Thymus (tissue), 14 donors: ENCODE results near the gene PCNX3. TPM values are rescaled to one million over a fixed set of nuclear protein-coding genes. Genes with fewer than 3 reads are reported as not detected.

Experiments
- DNase-seq, 9 donors: peaks; one replicate each; pipeline ENCODE4 v3.0.0-alpha.2; 2013; ENCODE audit warnings: low spot score in 9 of 9, low read depth in 6 of 9, missing footprints in 1 of 9
- H3K27ac ChIP-seq, 2 donors: one replicate each; pipeline ENCODE4 v1.5.1; 2013; ENCODE audit warnings: control low read depth in 1 of 2, low read depth in 1 of 2, low read length in 1 of 2, mild to moderate bottlenecking in 1 of 2, moderate library complexity in 1 of 2
- H3K27me3 ChIP-seq, 2 donors: one replicate each; pipeline ENCODE4 v1.5.1; 2013; ENCODE audit warnings: low read length in 1 of 2; ENCODE audit not compliant: control insufficient read depth in 2 of 2, insufficient read depth in 1 of 2
- H3K36me3 ChIP-seq, 2 donors: one replicate each; pipeline ENCODE4 v1.5.1; 2013; ENCODE audit warnings: low read length in 1 of 2, mild to moderate bottlenecking in 1 of 2, moderate library complexity in 1 of 2; ENCODE audit not compliant: control insufficient read depth in 2 of 2, insufficient read depth in 2 of 2
- H3K4me1 ChIP-seq, 2 donors: one replicate each; pipeline ENCODE4 v1.5.1; 2013; ENCODE audit warnings: low read length in 2 of 2; ENCODE audit not compliant: control insufficient read depth in 2 of 2, insufficient read depth in 2 of 2
- H3K4me3 ChIP-seq, 2 donors: one replicate each; pipeline ENCODE4 v1.5.1; 2013; ENCODE audit warnings: low read length in 2 of 2, control low read depth in 1 of 2, mild to moderate bottlenecking in 1 of 2
- H3K9me3 ChIP-seq, 2 donors: one replicate each; pipeline ENCODE4 v1.5.1; 2013; ENCODE audit warnings: low read length in 1 of 2, mild to moderate bottlenecking in 1 of 2; ENCODE audit not compliant: control insufficient read depth in 2 of 2, insufficient read depth in 1 of 2
- WGBS: extraction: QIAGEN DNeasy Blood & Tissue Kit; methylation state at CpG from one replicate; pipeline ENCODE4 v1.1.7; 2013; 5-methylcytosine and 5-hydroxymethylcytosine counted together
- long read RNA-seq, 10 donors: transcript quantifications; one replicate each; lab custom pipeline, GENCODE V29; 2026
- polyA plus RNA-seq: library from polyadenylated mRNA; stranded (reverse); fragments of 200-250 nt; gene quantifications from one replicate; pipeline ENCODE4 v1.2.3, GENCODE V29; 2013
- total RNA-seq: library from RNA; stranded (reverse); fragments of 120-200 nt; gene quantifications from one replicate; pipeline ENCODE4 v1.2.4, GENCODE V29; 2013
- donor health status: healthy.

The PCNX3 gene
- total RNA-seq, result 7.4 TPM
- polyA plus RNA-seq, result 23.4 TPM
- long read RNA-seq, donor 1, result 0 reads
- long read RNA-seq, donor 2, result 0 reads
- long read RNA-seq, donor 3, partial matches to known transcripts, result 7 of 7 reads
- long read RNA-seq, donor 3, other reads (novel, unspliced or antisense), result 0 of 7 reads
- long read RNA-seq, donor 4, result 0 reads
- long read RNA-seq, donor 5, partial matches to known transcripts, result 5 of 6 reads
- long read RNA-seq, donor 5, other reads (novel, unspliced or antisense), result 0 of 6 reads
- long read RNA-seq, donor 6, result 0 reads
- long read RNA-seq, donor 7, partial matches to known transcripts, result 10 of 10 reads
- long read RNA-seq, donor 7, other reads (novel, unspliced or antisense), result 0 of 10 reads
- long read RNA-seq, donor 8, partial matches to known transcripts, result 0 of 1 reads
- long read RNA-seq, donor 8, other reads (novel, unspliced or antisense), result 0 of 1 reads
- long read RNA-seq, donor 9, result 0 reads
- long read RNA-seq, donor 10, partial matches to known transcripts, result 5 of 5 reads
- long read RNA-seq, donor 10, other reads (novel, unspliced or antisense), result 0 of 5 reads

GRCh38 chr11:65615229-65615949, at the start of gene PCNX3:
Gene PCNX3, plus strand, starts transcription at chr11:65615776. Its CDS starts 536 bp downstream, at chr11:65616312.
- under 1% methylated on average over 55 of the region's 55 CpGs for WGBS
- peaks cover 45 to 61% of the 10 kb centered on the region in 2 donors for H3K36me3 ChIP-seq

DNA sequence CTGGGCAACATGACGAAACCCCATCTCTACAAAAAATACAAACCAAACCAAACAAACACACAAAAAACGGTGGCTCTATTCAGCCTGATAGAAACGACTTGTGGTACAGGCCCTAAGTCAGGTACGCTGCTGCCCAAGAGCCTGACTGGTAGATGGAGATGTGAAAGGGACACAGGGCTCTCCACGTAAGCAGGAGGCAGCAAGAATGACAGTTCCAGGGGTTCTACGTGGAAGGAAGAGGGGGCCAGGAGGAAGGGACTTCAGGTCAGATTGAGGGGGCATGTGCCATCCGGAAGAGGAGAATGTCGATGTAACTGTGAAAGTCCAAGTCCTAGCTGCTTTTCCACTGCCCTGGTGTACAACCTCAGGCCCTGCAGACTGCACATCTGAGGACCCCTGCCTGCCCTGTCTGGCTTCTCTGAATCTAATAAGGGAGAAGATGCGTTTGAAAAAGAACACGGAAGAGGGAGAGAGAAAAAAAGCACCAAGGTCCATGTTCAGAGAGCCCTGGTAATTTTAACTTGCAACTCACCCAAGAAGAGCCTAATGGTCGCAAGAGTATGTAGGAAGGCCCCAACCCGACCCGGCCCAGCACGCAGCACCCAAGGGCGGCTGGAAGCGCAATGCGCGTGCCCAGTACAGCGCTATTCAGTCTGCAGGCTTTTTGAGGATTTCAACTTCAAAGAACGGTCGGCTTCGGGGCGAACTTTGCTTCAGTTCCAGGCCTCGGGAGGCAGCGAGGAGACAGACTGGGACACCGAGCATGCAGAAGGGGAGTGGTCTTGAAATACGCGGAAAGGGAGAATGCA, 46.2 kb upstream of the PCNX3 start:
- Histone ChIP-seq H3K4me1 (peaks cover 34 to 70% of the 10 kb centered on the region in 2 donors), H3K9me3 (no peaks in the 10 kb centered on the region), H3K27ac (peak overlapping the region; percentile 93 to 98), H3K4me3 (peak overlapping the region; percentile 80 to 84), H3K36me3 (peaks cover 4 to 14% of the 10 kb centered on the region in 2 donors), H3K27me3 (no peaks in the 10 kb centered on the region)
- no peak for DNase-seq
- 10% methylated on average over 28 of the region's 28 CpGs for WGBS

More at GRCh38 chr11:65615229-65615949, at the start of gene PCNX3:
- H3K27me3 ChIP-seq, result no peaks in the 10 kb centered on the region
- peaks cover 32 to 50% of the 10 kb centered on the region in 2 donors for H3K4me1 ChIP-seq
- peak within 1 kb of the TSS; percentile 94 to 97 for H3K27ac ChIP-seq
- DNase-seq, result peak; percentile 100
- peak within 1 kb of the TSS; percentile 86 to 87 for H3K4me3 ChIP-seq
- peaks cover 0 to 3% of the 10 kb centered on the region in 2 donors for H3K9me3 ChIP-seq

DNA sequence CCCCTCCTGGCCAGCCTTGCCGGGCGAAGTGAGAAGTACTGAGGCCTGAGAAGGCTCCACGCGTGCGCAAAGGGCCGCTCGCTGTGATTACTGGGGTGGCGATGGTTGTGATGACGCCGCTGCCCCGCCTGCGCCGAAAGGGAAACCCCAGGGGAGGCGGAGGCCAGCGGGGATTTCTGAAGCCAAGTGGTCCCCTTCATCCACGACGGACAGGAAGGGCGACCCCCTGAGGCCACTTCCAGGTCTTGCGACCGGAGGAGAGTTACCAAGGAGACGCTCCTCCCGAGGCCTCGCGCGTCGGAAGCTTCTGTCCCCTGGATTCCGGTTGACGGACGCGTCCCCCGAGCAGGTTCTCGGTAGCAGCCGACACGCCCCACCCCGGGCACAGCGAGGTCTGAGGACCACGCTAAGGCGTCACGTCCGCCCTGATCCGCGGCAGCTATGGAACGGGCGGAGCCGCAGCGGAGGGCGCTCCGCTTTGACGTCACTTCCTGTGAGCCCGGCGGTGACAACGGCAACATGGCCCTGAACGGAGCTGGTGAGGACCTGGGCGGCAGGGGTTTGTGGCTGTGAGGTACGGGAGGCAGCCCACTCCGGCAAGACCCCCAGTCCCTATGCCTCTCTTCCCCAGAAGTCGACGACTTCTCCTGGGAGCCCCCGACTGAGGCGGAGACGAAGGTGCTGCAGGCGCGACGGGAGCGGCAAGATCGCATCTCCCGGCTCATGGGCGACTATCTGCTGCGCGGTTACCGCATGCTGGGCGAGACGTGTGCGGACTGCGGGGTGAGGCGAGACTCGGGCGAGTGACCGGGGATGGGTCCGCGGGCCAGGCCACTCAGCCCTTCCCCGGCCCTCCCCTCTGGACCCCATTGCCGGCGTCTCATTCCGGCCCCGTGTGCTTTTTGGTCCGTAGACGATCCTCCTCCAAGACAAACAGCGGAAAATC, 45.3 kb upstream of the PCNX3 start, which contains the start of gene ZNRD2:
Gene ZNRD2 (plus strand): TSS at position 505 of the 946 bp plus-strand sequence. CDS start 15 bp downstream, at position 520.
- no peaks in the 10 kb centered on the region for H3K27me3 ChIP-seq
- H3K4me3 ChIP-seq, result peak within 1 kb of the TSS; percentile 80 to 84
- peak; percentile 91 to 98 (median 95) for DNase-seq
- peaks cover 37 to 69% of the 10 kb centered on the region in 2 donors for H3K4me1 ChIP-seq
- H3K27ac ChIP-seq, result peak within 1 kb of the TSS; percentile 93 to 98
- peaks cover 4 to 14% of the 10 kb centered on the region in 2 donors for H3K36me3 ChIP-seq
- WGBS, result under 1% methylated on average over 89 of the region's 89 CpGs
- no peaks in the 10 kb centered on the region for H3K9me3 ChIP-seq

- DNase-seq, result no peak
- peak overlapping the region; percentile 47 to 82 for H3K27ac ChIP-seq
- peaks cover 4 to 14% of the 10 kb centered on the region in 2 donors for H3K36me3 ChIP-seq
- no peaks in the 10 kb centered on the region for H3K27me3 ChIP-seq
- peak overlapping the region; percentile 80 to 84 for H3K4me3 ChIP-seq
- H3K9me3 ChIP-seq, result no peaks in the 10 kb centered on the region
- H3K4me1 ChIP-seq, result peaks cover 34 to 65% of the 10 kb centered on the region in 2 donors
- 91% methylated on average over 9 of the region's 9 CpGs for WGBS
Measured at GRCh38 chr11:65571420-65571819, 44.2 kb upstream of the PCNX3 start.

- WGBS, result 14% methylated on average over 11 of the region's 11 CpGs
- peak overlapping the region; percentile 80 to 84 for H3K4me3 ChIP-seq
- DNase-seq, result no peak
Measured at GRCh38 chr11:65571940-65572339, 43.6 kb upstream of the PCNX3 start.

DNA sequence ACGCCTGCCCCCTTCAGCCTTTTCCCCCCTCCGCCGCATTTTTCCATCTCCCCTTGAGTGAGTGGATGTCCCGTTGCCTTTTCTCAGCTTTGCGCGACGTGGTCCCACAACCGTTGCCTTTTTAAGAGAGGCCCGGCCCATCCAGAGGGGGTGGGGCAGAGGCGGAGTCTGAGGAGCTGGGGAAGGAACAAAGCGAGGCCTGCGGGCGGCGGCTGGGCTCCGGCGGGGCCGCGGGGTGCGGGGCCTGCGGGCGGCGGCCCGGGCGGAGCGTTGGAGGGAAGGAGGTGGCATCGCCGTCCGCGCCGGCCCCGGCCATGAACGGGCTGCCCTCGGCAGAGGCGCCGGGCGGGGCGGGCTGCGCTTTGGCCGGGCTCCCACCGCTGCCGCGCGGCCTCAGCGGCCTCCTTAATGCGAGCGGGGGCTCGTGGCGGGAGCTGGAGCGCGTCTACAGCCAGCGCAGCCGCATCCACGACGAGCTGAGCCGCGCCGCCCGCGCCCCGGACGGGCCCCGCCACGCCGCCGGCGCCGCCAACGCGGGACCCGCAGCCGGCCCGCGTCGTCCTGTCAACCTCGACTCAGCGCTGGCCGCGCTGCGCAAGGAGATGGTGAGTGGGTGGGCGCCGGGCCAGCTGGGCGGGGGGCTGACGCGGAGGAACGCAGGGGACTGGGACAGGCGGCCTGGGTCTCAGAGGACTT, 43.1 kb upstream of the PCNX3 start, which contains the start of gene FAM89B:
Gene FAM89B (plus strand): TSS at position 183 of the 696 bp plus-strand sequence. CDS start 132 bp downstream, at position 315.
- DNase-seq, result peak in 7 of 9 donors; percentile 79 to 95 (median 90)
- H3K9me3 ChIP-seq, result no peaks in the 10 kb centered on the region
- peak within 1 kb of the TSS; percentile 80 to 84 for H3K4me3 ChIP-seq
- peaks cover 43 to 73% of the 10 kb centered on the region in 2 donors for H3K4me1 ChIP-seq
- under 1% methylated on average over 86 of the region's 86 CpGs for WGBS
- peaks cover 4 to 12% of the 10 kb centered on the region in 2 donors for H3K36me3 ChIP-seq
- H3K27ac ChIP-seq, result peak within 1 kb of the TSS; percentile 78 to 82
- no peaks in the 10 kb centered on the region for H3K27me3 ChIP-seq

More at GRCh38 chr11:65571940-65572339, 43.6 kb upstream of the PCNX3 start:
- no peaks in the 10 kb centered on the region for H3K27me3 ChIP-seq
- H3K4me1 ChIP-seq, result peaks cover 39 to 67% of the 10 kb centered on the region in 2 donors
- no peaks in the 10 kb centered on the region for H3K9me3 ChIP-seq
- peaks cover 4 to 12% of the 10 kb centered on the region in 2 donors for H3K36me3 ChIP-seq
- H3K27ac ChIP-seq, result peak overlapping the region; percentile 47 to 82

DNA sequence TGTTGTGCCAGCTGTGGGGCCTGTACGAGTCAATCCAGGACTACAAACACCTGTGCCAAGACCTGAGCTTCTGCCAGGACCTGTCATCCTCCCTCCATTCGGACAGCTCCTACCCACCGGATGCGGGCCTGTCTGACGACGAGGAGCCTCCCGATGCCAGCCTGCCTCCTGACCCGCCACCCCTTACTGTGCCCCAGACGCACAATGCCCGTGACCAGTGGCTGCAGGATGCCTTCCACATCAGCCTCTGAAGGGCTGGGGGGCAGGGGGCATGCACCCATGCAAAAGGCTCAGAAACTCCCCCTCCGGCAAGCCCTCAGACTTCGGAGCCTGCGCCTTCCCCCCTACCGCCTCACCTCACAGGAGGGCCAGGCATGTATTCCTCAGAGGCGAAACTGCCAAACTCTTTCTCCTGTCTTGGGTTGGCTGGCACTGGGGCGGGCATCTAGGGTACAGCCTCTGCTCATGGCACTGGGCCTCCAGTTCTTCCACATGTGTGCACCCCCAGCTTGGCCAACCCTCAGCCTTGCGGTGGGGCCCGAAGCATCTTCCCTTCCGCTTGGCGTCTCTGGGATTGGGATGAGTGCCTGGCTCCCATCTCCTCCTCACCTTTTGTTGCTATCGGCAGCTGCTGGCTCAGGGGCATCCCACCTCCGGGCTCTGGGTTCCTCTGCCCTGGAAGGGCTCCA, 42.0 kb upstream of the PCNX3 start:
- H3K4me1 ChIP-seq, result peaks cover 43 to 74% of the 10 kb centered on the region in 2 donors
- H3K27ac ChIP-seq, result peak overlapping the region; percentile 66 to 78
- WGBS, result 67% methylated on average over 22 of the region's 22 CpGs
- H3K9me3 ChIP-seq, result no peaks in the 10 kb centered on the region
- no peak for DNase-seq
- H3K36me3 ChIP-seq, result peaks cover 6 to 8% of the 10 kb centered on the region in 2 donors
- H3K27me3 ChIP-seq, result no peaks in the 10 kb centered on the region
- H3K4me3 ChIP-seq, result peak overlapping the region; percentile 66 to 84
